ENCODE measurements around the gene ACOX3.

GRCh38 chr4:8435656-8436121, 4.8 kb downstream of the ACOX3 start:
- TF ChIP-seq CTCF (IDR thresholded peaks at IDR 0.05), result no peak
- TF ChIP-seq POLR2A (IDR thresholded peaks at IDR 0.05), result no peak
